Inflammatory macrophage treated with lipopolysaccharide for 4 hours (primary cell): ENCODE results near the gene CDC42EP2.

Experiments
- DNase-seq: peaks from one replicate; pipeline ENCODE4 v3.0.0-alpha.2; 2020

Gene CDC42EP2

DNA sequence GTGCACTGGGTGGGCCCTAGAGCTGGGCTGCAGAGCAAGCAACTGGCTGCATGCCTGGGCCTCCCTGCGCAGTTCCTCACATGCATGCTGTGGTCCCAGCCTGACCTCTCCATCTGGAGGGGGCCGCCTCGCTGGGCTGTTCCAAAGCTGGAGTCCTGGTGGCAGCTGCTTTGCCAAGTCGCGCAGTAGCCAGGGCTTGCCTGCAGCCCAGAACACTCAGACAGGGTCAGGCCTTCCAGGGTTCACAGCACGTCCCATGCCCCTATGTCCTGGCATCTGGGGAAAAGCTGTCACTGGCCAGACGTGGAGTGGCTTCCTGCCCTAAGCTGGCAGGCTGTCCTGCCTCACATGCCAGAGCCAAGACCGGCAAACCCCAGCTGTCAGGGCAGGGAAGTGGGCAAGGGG lies 16.5 kb upstream of the CDC42EP2 start:
- no peak for DNase-seq

DNA sequence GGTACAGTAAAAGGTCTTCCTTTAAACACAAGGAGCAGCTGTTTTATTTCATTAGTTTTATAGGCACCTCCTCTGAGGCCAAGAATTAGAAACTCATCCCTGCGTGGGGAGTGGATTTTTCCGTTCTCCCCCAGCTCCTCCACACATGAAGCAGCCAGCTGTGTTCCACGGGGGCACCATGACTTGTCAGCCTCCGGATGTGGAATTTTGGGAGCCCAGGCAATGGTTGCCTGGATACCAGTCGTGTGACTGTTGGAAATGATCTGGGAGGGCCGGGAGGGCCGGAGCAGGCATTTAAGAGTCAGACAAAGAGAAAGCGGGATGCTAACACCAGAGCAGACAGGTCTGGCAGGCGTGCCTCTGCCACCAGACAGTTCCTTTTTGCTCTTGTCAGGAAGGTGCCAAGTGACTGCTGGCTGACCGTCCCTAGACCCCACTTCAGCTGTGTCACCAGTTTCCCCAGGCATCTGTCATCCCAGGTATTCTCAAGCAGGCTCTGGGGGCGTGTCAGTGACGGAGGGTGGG lies 15.9 kb upstream of the CDC42EP2 start:
- DNase-seq: no peak

DNA sequence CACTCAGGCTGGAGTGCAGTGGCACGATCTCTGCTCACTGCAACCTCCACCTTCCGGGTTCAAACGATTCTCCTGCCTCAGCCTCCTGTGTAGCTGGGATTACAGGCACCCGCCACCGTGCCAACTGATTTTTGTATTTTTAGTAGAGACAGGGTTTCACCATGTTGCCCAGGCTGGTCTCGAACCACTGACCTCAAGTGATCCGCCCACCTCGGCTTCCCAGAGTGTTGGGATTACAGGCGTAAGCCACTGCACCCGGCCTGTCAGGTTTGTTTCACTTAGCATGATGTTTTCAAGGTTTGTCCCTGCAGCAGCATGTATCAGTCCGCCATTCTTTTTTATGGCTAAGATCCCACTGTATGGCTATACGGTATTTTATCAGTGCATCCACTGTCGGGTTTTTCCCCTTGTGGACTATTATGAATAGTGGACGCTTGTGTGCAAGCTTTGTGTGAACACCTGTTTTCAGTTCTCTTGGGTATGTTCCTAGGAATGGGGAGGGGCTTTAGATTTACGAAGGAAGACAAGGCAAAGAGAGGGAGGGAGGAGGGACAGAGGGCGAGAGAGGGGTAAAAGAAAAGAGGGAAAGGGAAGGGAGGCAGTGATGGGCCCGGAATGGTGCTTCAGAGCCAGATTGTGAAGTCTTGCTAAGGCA lies 13.9 kb upstream of the CDC42EP2 start:
- no peak for DNase-seq

DNA sequence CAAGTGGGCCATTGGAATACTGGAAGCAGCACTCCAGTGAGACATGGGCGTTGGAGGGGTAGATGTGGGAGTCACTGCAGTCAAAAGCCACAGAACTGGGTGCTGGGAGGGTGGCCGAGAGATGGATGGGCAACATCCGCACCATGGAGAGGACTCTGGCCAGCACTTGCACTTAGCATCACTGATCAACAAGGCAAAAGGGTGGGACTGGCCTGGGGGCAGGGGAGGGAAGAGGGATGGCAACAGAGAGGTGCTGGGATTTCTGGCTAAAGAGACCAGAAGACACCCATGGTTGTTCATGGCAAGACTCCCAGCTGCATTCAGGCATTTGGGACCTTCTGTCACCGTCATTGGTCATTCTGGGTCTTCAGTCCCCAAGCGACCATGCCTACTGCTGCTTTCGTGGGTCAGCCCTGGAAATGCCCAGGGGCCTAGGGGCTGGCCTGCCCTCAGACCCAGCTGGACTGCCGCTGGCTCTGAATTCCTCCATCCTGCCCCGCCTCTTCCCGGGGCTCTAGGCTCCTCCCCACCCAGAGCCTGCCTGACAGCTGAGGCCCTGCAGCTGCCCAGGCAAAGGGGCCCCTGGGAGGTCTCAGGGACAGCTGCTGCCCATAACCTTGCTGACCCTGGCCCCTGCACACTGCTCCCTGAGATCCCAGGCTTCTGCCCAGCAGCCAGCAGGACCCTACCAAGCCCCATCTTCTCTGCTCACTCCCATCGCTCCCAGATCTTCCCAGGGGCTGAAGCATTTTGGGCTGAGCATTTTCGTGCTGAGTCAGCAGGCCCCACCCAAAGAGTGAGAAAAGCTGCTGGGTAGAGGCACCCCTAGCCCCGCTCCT lies 13.0 kb upstream of the CDC42EP2 start:
- no peak for DNase-seq

DNA sequence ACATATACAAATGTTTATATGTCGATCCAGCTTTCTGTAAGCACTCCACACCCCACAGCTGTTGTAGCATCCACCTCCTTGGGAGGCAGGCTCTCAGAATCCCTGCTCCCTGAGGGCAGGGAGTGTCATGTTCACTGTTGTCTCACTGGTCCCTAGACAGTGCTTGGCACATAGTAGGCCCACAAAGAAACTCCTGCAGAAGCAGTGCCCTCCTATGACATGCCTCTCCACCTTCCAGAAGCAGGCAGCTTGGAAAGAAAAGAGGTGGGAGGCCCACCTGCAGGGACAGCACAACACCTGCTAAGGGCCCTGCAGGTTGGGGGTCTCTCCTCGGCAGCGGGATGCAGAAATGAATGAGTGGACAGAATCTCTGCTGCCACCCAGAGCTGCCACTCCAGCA lies 11.1 kb upstream of the CDC42EP2 start:
- DNase-seq: no peak

DNA sequence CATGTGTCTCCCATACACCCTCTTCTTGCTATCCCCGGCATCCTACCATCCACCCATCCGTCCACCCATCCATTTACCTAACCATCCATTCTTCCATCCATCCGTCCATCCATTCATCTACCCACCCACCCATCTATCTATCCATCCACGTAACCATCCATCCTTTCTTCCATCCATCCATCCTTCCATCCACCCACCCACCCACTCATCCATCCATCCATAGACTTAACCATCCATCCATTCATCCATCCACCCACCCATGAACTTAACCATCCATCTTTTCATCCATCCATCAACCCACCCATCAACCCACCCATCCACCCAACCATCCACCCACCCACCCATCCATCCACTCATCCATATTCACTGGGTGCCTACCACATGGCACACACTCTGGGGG lies 10.6 kb upstream of the CDC42EP2 start:
- no peak for DNase-seq

DNA sequence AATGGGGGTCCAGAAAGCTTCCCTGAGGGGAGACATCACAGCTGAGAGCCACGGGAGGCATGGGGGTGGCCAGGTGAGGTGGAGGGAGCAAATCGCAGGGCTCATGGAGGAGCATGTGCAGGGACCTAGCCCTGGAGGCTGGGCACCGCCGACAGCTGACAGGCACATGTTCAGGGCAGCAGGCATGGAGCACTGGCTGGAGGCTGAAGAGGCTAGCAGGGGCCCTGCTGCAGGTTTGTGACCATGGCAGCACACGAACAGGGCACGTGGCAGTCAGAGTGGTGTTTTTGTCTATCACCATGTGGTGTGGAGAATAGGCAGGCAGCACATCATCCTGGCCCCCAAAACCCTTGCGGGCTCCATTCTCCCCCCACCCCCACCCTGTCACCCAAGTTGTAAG lies 10.1 kb upstream of the CDC42EP2 start:
- no peak for DNase-seq

DNA sequence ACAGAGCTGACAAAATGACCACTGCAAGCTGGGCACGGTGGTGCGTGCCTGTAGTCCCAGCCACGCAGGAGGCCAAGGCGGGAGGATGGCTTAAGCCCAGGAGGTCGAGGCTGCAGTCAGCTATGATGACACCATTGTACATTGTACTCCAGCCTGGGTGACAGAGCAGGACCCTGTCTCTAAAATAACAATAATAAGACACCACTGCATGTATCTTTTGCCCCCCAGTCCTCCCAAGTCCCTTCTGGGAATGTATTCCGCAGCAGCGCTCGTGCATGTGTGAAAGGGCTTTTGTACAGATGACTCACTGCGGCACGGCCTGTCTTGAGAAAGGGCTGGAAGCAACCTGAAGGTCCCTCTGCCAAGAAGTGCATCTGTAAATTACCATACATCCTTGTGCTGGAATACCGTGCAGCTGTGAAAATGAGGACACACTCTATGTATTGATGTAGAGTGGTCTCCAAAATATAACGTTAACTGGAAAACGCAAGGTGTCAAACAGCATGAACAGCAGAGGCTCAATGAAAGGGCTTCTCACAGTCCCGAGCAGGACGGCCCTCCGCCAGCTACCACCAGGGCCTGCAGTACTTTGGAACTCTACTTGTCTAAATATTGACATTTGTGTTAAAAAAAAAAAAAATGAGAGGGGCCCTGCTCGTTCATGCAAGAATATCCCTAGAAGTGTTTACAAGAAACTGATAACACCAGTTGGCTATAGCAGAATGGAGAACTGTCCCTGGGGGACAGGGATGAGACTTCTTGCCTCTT lies 9.0 kb upstream of the CDC42EP2 start:
- no peak for DNase-seq

DNA sequence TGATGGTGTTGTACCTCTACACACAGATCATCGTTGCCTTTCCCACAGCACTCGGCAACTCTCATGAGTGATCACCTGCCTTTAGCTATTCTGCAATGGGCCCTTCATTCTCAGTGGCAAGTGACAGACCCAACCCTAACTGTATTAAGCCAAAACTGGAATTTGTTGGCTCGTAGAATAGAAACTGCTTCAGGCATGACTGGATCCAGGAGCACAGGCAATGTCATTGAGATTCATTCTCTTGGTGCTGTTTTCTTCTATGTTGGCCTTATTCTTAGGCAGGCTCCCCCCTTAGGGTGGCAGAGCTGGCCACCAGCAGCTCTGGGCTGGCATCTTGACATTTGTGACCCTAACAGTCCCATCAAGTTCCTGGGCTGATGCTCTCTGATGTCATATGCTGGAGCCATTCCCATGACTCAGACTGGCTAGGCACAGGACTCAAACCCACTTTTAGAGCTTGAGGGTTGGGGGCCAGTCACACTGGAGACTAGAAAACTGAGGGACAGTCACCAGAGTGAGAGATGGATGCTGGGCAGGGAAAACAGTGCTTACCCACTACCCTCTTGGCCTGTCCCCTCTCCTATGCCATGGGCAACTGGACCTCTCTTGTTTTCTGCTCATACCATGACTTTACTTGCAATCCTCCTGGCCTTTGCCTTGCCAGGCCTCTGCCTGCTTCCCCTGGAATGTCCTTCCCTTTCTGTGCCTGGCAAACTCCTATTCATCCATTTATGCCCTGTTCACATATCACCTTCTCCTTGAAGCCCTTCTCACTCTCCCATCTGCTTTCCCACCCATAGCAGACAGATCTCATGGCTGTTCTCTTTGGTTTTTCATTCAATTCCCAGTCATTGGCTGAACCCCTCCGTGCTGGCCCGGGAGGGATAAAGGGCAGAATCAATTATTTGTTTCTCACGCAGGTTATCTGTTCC lies 7.1 kb upstream of the CDC42EP2 start:
- DNase-seq: peak; percentile 62

DNA sequence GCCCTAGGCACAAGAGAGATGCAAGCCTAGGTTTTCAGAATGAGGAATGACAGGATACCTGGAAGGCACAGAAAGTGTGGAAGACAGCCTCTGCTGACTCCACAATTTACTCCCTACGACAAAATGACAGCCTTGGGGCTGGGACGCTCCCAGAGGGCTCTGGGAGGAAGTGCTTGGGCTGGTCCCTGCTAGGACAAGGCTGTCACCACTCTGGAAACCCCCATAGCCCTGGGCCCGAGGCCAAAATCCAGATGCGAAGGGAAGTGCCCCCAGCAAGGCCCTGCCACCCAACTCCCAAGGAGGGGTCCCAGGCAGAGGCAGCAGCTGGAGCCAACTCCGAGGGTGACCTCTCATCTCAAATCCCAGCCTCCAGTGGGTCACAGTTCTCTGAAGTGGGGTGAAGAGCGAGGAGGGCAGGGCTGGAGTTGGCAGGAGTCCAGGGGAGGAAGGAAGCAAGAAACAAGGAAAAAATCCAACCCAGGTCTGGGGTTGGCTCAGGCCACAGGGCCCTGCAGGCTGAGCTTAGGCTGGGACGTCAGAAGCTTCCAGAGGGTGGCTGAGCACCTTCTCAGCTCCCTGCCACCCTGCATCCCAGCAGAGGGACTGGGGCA lies 6.3 kb upstream of the CDC42EP2 start:
- peak; percentile 94 for DNase-seq

DNA sequence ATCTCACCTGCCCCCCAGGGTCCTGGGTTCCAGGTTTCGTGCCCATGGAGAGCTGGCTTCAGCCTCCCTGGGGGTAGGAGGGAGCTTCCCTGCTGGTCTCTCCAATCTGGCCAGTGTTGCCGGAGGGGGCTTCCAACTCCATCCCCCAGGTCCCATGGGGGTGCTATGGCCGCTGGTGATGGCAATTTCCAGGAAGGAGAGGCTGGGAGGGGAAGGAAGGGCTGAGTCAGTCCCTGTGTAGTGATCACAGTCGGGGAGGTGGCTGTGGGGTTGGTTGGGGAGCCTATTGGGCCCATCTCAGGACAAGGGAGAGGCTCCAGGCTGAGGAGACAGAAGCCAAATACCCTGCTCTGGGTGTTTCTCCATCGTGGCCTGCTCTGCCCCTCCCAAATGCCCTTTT lies 5.7 kb upstream of the CDC42EP2 start:
- DNase-seq: peak; percentile 41

DNA sequence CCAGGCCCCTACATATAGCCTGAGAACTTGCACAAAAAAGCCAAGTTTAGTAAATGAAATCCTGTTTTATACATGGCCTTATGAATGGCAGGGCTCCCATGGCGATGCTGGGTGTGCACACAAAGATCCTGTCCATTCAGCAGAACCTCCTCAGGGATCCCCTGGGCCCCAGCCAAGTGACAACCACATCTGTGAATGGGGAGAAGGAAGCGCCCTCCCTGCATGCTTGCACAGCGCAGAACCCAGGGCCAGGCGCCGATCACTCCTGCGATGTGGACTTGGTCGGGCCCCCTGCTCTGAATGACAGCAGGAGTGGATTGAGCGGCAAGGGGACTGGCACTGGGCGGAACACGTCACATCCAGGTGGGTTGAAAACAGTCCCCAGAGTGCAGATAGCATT lies 4.5 kb upstream of the CDC42EP2 start:
- no peak for DNase-seq

DNA sequence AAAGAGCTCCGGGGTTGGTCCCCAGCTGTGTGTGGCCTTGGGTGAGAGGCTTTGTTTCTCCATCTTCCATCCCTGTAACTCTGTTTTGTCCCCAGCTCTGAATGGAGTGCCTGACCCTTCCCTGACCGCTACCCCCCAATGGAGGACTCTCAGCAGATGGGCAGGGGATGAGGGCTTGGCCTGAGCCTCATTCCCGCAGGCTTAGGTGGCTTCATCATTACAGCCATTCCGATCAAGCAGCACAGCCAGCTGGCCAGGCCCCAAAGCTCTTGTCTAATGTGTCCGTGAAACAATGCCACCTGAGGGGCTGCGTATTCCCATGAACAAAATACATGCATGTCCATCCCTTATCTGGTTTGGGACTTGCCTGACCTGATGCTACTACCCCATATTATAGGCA lies 3.9 kb upstream of the CDC42EP2 start:
- no peak for DNase-seq

DNA sequence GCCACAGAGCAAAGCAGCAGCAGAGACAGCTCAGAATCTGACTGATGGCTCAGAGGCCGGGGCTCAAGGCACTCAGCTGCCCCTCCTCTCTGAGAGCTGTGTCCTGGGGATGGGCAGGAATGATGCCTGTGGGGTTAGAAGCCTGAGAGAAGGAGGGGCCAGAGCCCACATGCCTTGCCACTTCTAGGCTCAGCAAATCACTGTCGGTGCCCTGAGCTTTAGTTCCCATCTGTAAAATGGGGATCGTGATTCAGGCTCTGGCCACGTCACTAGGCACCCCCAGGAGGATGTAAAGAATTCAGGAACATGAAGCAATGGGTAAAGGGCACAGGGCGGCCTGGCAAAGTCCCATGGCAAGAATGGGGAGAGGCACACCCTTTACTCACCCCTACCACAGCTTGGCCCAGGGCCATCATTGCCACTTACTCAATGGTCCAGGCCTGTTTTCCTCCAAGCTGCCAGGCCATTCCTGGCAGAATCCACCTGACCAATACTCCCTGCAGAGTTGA lies 3.4 kb upstream of the CDC42EP2 start:
- DNase-seq: peak; percentile 73

DNA sequence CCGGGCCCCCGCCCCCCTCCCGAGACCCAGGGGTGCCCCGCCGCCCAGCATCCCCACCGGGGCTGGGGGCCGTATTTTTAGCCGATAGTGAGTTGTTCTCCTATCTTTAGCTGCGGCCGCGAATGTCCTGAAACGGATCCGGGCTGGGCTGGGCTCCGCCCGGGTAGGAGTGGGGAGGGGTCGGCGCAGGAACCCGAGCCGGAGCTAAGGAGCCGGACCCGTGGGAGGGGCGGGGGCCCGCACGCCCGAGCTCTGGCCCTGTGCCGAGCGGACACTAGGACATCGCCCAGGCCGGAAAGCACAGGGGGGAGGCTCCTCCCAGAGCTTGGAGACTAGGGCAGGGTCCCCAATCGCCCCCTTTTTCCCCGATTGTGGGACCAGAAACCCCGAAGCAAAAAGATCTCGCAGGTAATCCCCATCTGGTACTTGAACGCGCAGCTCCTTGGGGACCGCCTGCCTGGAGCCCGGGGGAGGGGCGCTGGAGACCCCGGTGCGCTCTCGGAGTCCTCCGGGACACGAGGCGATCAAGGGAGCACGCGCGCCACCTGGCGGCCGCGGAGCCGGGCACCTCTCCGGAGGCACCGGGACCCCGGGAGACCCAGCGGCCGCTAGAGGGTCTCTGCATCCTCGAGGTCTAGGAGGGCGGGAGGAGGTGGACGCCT lies 669 bp downstream of the CDC42EP2 start:
- peak; percentile 68 for DNase-seq

DNA sequence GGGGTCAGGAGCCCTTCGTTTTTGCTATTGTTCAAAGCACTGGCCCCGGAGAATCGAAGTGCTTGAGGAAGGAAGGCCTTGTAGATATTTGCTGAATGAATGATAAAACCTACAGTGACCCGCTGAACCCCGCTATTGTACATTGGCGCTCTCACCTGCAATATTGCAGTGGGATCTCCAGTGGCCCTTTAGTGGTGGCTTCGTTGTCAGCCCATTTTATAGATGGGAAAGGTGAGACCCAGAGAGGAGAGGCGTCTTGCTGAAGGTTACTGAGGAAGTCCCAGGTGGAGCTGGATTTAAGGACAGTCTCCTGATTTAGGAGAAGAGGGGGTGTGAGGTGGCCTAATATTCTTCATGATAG lies 1.2 kb downstream of the CDC42EP2 start:
- no peak for DNase-seq

DNA sequence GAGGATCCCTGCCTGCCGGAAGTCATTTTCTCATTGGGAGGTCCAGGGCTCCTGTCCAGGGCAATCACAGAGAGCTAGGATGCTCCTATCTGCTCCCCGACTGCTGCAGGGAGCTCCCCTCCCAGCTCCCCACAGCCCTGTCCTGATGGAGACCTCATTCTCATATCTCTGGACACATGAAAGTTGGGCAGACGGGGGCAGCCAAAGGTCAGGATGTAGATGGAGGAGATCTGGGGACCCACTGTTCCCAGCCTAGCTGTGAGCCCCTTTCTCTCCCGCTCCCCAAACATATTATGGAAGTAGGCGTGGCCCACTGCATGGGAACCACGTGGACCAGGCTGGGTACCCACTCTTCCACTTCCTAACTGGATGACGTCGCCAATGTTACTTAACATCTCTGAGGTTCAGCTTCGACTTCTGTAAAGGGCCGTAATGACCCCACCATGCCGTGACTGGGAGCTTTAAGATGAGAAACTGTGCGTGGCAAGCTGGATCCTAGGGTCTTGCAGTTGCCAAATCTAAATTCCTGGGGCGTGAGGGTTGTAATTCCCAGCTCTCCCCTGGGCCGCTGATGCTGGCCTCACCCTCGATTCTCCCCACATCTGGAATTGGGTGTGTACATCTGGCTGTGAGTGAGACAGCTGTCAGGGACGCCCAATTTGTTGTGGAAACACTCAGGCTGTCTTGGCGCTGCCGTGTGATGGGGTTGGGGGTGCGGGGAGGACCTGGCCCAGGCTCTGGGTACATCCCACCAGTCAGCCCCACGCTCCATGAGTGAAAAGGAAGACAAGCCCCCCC lies 1.8 kb downstream of the CDC42EP2 start:
- DNase-seq: peak; percentile 88

DNA sequence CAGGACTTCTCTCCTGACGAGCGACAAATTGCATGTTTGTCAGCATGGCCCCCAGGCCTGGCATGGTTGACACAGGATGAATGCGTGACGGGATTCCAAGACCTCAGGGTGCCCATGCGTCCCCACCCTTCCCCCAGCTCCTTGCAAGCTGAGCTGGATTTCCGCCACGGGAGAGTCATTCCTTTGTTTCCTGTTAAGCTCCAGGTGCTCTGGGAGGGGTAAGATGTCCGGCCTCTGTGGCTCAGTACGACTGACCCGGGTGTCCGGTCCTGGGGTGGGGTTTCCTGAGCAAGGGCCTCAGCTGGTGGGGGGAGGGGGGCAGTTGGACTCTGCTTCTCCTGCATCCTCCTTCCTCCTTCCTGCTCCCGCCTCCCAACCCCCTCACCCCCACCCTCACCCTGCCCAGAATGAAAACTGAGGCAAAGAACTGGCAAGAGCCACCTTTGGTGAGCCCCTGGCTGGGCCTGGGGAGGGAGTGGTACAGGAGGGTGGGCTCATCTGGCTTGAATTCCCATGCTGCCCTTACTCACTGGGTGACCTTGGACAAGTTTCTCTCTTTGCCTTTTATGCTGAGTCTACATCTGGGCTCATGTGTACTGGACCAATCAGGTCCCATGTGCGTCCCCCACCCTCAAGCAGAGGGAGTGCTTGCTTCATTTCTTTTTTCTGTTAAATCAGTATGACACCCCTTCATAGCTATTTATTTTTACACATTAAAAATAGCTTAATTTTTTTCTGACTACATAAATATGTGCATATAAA lies 2.5 kb downstream of the CDC42EP2 start:
- no peak for DNase-seq

DNA sequence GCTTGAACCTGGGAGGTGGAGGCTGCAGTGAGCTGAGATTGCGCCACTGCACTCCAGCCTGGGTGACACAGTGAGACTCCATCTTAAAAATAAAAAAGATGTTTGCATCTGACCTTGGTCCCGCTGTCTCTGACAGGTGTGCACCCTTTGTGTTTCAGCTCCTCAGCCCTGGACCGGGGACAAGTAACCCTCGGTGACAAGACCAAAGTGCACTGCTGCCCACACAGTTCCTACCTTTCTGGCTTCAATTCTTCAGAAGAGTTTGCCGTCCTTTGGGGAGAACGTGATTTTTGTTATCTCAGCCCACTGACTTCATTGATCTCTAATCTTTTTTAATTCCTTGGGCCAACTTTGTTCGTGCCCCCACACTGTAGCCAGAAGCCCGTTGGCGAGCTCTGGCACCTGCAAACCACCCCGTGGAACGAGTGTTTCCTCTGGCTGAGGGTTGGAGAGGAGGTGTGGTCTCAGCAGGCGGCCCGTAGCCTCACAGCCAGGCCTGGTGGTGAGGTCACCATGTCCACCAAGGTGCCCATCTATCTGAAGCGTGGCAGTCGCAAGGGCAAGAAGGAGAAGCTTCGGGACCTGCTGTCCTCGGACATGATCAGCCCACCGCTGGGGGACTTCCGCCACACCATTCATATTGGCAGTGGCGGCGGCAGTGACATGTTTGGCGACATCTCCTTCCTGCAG lies 5.9 kb downstream of the CDC42EP2 start:
- no peak for DNase-seq
